ENCODE measurements around the gene EVPLL.
"Not testable (repeated sequence)": the region's sequence is repeated elsewhere in the genome, so short reads cannot be mapped to it uniquely, and the experiment has no call there.

Gene EVPLL

DNA sequence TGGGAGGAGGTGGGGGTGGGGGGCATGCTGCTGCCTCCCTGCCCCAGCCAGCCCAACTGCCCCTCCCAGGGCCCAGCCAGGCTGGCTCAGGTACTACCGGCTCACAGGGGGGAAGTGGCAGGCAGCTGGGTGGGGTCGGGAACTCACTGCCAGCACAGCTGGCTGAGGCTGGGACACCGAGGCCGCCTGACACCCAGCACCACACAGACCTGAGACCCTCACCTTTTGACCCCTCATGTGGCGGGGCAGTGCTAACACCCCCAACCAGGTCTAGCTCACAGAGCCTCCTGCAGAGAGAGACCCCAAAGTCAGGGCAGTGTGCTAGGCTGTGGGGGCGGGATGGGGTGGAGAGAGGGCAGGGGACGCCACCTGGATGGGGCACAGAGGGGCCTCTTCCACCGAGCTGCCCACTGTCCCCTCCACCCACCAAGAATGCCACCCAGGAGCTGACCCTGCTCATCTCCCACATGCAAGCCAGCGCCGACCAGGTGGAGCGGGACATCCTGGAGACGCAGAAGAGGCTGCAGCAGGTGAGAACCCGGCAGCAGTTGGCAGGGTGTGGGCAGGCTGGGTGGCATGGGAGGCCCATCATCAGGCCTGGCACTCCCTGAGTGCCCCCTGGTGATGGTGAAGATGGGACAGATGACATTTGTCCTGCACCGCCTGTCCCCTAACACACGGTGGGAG, 3.0 kb downstream of the EVPLL start:
- DNase-seq, result no peak
- H3K27ac ChIP-seq, result no peak overlapping the region
- in situ Hi-C loops (cut with HindIII; ENCODE audit: low pct_ligation_motif_present, low sequenced_read_pairs), result no loop called here
- TF ChIP-seq, protein P1, sequence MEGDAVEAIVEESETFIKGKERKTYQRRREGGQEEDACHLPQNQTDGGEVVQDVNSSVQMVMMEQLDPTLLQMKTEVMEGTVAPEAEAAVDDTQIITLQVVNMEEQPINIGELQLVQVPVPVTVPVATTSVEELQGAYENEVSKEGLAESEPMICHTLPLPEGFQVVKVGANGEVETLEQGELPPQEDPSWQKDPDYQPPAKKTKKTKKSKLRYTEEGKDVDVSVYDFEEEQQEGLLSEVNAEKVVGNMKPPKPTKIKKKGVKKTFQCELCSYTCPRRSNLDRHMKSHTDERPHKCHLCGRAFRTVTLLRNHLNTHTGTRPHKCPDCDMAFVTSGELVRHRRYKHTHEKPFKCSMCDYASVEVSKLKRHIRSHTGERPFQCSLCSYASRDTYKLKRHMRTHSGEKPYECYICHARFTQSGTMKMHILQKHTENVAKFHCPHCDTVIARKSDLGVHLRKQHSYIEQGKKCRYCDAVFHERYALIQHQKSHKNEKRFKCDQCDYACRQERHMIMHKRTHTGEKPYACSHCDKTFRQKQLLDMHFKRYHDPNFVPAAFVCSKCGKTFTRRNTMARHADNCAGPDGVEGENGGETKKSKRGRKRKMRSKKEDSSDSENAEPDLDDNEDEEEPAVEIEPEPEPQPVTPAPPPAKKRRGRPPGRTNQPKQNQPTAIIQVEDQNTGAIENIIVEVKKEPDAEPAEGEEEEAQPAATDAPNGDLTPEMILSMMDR (IDR thresholded peaks at IDR 0.05; ENCODE audit: low read depth, low read length, missing control alignments), result no peak
- no peak overlapping the region for H3K4me3 ChIP-seq (ENCODE audit: low read depth, low read length)
- H3K27me3 ChIP-seq (replicated peaks), result peaks cover 4% of the 10 kb centered on the region
- H3K36me3 ChIP-seq (replicated peaks), result no peaks in the 10 kb centered on the region

DNA sequence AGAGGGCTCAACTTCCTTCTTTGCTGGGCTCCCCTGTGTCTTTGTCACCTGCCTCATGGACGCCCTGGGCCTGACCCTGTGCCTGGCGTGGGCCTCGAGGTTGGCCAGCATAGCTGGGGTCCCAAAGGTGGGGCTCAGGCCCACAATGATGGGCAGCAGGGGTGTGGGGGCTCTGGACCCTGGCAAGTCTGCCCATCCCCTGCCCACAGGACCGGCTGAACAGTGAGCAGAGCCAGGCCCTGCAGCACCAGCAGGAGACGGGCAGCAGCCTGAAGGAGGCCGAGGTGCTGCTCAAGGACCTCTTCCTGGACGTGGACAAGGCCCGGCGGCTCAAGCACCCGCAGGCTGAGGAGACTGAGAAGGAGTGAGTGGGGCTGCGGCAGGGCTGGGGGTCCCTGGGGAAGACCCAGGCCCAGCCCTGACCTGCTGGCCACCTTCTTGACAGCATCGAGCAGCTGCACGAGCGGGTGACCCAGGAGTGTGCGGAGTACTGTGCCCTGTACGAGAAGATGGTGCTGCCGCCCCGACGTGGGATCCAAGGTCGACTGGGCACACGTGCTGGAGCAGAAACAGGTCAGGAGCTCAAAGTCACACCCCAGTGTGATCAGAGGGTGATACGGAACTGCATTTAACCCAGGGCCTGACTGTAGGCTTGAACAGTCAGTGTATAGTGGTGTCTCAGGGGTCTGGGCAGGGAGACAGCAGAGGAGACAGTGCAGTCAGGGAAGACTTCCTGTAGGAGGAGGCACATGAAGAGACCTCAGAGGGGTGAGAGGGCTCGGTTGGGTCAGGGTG, 3.8 kb downstream of the EVPLL start:
- Histone ChIP-seq H3K4me3 (ENCODE audit: low read depth, low read length) (no peak overlapping the region), H3K27ac (no peak overlapping the region), H3K27me3 (replicated peaks) (peaks cover 4% of the 10 kb centered on the region), H3K36me3 (replicated peaks) (no peaks in the 10 kb centered on the region)
- TF ChIP-seq, protein P1 (IDR thresholded peaks at IDR 0.05; ENCODE audit: low read depth, low read length, missing control alignments), result no peak
- DNase-seq, result no peak
- in situ Hi-C loops (cut with HindIII; ENCODE audit: low pct_ligation_motif_present, low sequenced_read_pairs), result no loop called here

DNA sequence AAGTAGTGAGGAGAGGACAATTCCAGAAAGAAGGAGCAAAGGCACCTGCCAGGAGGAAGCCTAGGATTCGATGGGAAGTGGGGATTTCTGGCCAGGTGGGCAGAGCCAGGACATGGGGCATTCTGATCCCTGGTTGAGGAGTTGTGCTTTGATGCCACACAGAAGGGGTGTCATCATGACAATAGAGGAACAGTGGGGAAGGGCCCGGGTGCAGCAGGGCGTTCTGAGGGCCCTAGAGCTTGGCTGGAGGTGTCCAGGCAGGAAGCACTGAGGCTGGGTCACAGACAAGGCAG, 4.3 kb downstream of the EVPLL start:
- no peak overlapping the region for H3K4me3 ChIP-seq (ENCODE audit: low read depth, low read length)
- TF ChIP-seq, protein P1 (IDR thresholded peaks at IDR 0.05; ENCODE audit: low read depth, low read length, missing control alignments), result no peak
- peaks cover 4% of the 10 kb centered on the region for H3K27me3 ChIP-seq (replicated peaks)
- in situ Hi-C loops (cut with HindIII; ENCODE audit: low pct_ligation_motif_present, low sequenced_read_pairs), result no loop called here
- H3K36me3 ChIP-seq (replicated peaks), result no peaks in the 10 kb centered on the region
- no peak for DNase-seq
- H3K27ac ChIP-seq, result no peak overlapping the region

DNA sequence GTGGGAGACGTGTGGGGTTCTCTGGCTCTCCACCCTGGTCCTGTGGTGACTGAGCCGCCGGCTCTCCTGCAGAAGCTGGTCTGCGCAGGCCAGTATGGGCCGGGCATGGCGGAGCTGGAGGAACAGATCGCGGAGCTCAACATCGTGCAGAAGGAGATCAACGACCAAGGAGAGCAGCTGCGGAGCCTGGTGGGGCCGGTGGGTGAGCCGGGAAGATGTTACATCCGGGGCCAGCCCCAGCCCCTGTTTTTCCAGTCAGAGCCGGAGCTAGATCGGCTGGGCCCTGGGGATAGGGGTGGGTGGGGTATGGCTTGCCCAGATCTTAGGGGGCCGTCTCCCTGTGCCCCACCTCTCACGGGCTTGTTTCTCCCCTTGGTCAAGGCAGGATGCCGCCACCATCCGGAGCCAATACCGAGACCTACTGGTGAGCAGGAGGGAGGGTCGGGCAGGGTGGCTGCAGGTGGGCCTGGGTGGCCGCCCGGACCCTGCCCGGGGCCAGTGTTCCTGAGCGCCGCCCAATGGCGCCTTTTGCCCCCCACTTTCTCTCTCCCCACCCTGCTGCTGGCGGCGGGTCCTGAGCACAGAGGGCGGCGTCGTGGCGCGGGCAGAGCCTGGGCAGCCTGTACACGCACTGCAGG, 5.0 kb downstream of the EVPLL start:
- Histone ChIP-seq H3K27me3 (replicated peaks) (peaks cover 4% of the 10 kb centered on the region), H3K36me3 (replicated peaks) (no peaks in the 10 kb centered on the region), H3K27ac (no peak overlapping the region), H3K4me3 (ENCODE audit: low read depth, low read length) (no peak overlapping the region)
- no peak for DNase-seq
- in situ Hi-C loops (cut with HindIII; ENCODE audit: low pct_ligation_motif_present, low sequenced_read_pairs), result no loop called here
- TF ChIP-seq, protein P1 (IDR thresholded peaks at IDR 0.05; ENCODE audit: low read depth, low read length, missing control alignments), result no peak

DNA sequence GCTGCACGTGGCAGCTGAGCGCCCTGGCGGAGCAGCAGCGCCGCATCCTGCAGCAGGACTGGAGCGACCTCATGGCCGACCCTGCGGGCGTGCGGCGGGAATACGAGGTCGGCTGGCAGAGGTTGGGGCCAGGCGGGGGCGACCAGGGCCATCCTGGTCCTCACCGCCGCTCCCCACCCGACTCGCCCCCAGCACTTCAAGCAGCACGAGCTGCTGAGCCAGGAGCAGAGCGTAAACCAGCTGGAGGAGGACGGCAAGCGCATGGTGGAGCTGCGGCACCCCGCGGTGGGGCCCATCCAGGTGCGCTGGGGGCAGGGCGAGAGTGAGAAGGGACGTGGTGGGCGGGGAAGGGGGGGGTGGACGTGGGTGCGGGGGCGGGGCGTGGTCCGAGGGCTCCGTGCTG, 5.5 kb downstream of the EVPLL start:
- H3K27ac ChIP-seq; H3K27me3 ChIP-seq (replicated peaks); H3K36me3 ChIP-seq (replicated peaks); DNase-seq; in situ Hi-C loops (cut with HindIII; ENCODE audit: low pct_ligation_motif_present, low sequenced_read_pairs); H3K4me3 ChIP-seq (ENCODE audit: low read depth, low read length): not testable (repeated sequence)

DNA sequence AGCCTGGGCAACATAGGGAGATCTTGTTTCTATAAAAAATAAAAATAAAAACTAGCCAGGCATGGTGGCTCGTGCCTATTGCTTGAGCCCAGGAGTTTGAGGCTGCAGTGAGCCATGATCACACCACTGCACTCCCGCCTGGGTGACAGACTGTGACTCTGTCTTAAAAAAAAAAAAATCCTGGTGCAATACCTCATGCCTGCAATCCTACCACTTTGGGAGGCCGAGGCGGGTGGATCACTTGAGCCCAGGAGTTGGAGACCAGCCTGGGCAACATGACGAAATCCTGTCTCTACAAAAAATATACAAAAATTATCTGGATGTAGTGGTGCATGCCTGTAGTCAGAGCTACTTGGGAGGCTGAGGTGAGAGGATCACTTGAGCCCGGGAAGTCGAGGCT, 6.7 kb downstream of the EVPLL start:
- H3K36me3 ChIP-seq (replicated peaks); H3K27me3 ChIP-seq (replicated peaks); H3K27ac ChIP-seq; in situ Hi-C loops (cut with HindIII; ENCODE audit: low pct_ligation_motif_present, low sequenced_read_pairs); DNase-seq; H3K4me3 ChIP-seq (ENCODE audit: low read depth, low read length): not testable (repeated sequence)

DNA sequence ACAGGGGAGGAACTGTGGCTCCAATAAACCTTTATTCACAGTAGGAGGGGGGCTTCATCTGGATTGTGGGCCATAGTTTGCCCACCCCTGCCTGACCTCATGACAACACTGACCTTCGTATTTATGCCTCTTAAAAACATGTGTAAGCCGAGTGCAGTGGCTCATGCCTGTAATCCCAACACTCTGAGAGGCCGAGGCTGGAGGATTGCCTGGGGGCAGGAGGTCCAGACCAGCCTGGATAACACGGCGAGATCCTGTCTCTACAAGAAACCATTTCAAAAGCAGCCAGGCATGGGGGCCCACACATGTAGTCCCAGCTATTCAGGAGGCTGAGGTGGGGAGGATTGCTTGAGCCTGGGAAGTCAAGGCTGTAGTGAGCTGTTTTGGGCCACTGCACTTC, 10.0 kb downstream of the EVPLL start:
- in situ Hi-C loops (cut with HindIII; ENCODE audit: low pct_ligation_motif_present, low sequenced_read_pairs); H3K27ac ChIP-seq; H3K27me3 ChIP-seq (replicated peaks); DNase-seq; H3K36me3 ChIP-seq (replicated peaks); H3K4me3 ChIP-seq (ENCODE audit: low read depth, low read length): not testable (repeated sequence)

DNA sequence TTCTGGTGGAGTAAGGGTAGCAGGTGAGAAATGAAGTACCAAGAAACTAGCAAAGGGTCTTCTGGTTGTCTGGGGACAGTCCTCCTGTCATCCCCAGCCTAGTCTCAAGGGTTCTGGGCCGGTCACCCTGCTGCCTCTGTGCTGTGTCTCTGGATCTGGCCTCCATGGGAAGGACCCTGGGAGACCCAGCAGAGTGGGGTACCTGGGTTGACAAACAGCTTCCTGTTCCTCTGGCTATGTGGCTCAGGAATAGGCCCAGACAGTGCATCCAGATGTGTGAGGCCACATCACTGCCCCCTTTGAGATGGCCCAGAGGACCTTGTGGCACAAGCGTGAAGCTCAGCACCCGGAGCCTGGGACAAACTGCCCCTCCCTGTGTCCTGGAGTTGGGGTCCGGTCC, 10.7 kb downstream of the EVPLL start:
- H3K4me3 ChIP-seq (ENCODE audit: low read depth, low read length); H3K27me3 ChIP-seq (replicated peaks); H3K27ac ChIP-seq; H3K36me3 ChIP-seq (replicated peaks); DNase-seq; in situ Hi-C loops (cut with HindIII; ENCODE audit: low pct_ligation_motif_present, low sequenced_read_pairs): not testable (repeated sequence)

DNA sequence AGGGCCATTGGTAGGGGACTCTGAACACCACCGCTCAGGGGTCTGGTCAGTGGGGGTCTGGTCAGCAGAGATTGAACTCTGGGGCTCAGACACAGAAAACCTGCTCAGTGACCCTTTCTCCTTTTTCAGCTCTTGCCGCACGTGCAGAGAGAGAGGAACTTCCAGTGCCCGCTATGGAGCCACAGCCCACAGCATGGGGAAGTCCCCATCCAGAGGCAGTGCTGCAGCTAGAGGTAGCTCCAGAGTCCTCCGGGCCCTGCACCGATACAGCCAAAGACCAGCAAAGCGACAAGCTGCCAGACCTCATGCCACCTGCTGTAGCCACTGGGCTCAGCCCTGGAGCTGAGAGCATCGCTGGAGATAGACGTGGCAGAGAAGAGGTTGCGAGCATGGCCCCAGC, 11.2 kb downstream of the EVPLL start:
- DNase-seq; H3K27ac ChIP-seq; H3K27me3 ChIP-seq (replicated peaks); H3K36me3 ChIP-seq (replicated peaks); in situ Hi-C loops (cut with HindIII; ENCODE audit: low pct_ligation_motif_present, low sequenced_read_pairs); H3K4me3 ChIP-seq (ENCODE audit: low read depth, low read length): not testable (repeated sequence)

DNA sequence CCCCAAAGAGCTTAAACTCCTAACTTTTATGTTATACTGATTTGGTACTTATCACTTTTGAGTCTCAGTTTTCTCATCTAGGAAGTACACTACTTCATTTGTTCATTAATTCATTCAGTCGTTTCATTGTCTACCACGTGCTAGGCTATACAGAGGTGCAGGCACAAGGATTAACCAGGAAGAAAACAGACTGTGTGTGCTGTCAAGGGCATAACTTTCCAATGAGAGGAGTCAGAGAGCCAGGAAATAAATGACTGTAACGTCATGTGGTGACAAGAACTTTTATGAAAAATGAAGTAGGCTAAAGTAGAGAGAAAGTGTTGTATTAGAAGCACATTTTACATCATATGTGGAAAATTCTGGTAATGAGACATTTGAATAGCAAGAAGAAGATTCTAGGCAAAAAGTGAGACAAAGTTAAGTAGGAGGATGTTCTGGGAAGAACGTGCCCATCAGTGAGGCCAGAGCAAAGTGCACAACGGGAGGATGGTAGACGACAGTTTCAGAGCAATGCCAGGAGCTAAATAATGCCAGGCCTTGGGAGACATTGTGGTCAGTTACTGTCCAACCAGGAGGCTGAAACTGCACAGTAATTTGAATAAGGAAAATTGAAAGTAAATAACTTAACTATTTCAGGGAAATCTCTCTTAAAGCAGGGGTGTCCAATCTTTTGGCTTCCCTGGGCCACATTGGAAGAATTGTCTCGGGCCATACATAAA, 24.5 kb downstream of the EVPLL start:
- in situ Hi-C loops (cut with HindIII; ENCODE audit: low pct_ligation_motif_present, low sequenced_read_pairs); H3K36me3 ChIP-seq (replicated peaks); H3K4me3 ChIP-seq (ENCODE audit: low read depth, low read length); H3K27ac ChIP-seq; DNase-seq; H3K27me3 ChIP-seq (replicated peaks): not testable (repeated sequence)
